ENCODE results near the gene MAGI2.

MAGI2 gene

GRCh38 chr7:77995717-77996116 lies 1457.8 kb downstream of the MAGI2 start:
- no peak for DNase-seq (ENCODE audit: low spot score)

GRCh38 chr7:77993838-77994237 lies 1459.6 kb downstream of the MAGI2 start:
- no peak for DNase-seq (ENCODE audit: low spot score)

DNA sequence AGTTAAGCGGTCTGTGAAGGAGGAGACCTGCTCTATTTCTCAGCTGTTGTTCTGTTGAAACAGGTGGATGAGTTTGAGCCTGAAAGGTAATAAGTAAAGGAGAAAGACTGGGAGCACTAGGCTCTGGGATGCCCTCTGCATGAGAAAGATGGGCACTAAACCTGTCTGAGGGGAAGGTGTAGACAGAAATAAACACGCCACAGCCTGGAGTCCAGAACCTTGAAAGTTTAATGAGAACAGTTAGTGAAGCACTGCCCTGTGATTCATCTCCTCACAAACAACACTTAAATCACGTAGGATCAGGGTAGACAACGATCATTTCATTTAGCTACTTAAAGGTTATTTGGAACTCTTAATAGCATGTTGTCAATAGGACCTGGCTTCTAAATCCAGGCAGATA lies 1461.8 kb downstream of the MAGI2 start:
- DNase-seq (ENCODE audit: low spot score): no peak

- no peak for DNase-seq (ENCODE audit: low spot score)
Measured at GRCh38 chr7:77989981-77990566, 1463.4 kb downstream of the MAGI2 start.

DNA sequence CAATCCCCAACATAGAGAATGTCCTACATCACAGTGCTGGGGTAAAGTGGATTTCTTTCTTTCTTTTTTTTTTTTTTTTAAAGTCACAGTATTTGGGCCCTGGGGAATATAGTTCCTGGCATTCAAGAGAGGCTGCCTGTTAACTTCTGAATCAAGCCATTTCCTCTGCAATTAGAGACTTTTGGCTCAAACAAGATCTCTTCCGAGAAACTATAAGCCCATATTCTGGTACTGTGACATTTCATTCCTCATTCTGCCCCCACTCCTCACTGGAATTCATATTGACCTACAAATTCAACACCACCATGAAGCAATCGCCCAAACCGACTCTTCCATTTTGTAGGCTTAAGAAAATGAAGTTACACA lies 1467.5 kb downstream of the MAGI2 start:
- DNase-seq (ENCODE audit: low spot score): no peak

DNA sequence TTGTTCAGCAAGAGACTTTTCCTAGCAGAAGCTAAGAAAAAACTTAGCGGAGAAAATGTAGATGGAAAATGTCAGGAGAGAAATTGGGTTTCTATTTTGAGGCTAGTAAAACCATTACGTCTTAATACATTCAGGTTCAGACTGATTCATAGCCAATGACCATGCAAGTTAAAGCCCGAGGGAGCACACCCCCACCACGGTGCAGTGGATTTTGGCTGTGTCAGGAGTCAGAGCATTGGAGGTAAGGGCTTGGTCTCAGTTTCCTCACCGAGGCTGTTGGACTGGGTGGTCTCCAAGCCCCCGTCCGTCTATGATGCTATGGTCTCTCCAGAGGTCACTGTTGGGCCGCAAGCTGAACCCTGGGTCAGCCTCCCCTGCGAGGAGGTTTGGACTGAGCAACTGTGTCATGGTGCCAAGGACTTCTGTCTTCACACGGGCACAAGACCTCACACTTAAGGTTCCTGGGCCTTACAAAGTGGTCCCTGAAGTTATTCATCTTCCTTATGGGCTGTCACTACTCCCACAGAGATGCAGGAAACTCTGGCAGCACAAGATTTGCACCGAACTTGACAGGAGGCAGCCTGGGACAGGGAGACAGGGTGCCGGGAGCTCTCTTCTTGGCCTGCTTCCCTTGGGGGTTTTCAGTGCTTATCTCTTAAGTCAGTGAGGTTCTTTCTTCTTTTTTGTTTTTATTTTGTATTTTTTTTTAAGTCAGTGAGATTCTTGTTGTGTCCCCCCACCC lies 1468.1 kb downstream of the MAGI2 start:
- no peak for DNase-seq (ENCODE audit: low spot score)

- no peak for DNase-seq (ENCODE audit: low spot score)
Measured at GRCh38 chr7:77983973-77984372, 1469.5 kb downstream of the MAGI2 start.

DNA sequence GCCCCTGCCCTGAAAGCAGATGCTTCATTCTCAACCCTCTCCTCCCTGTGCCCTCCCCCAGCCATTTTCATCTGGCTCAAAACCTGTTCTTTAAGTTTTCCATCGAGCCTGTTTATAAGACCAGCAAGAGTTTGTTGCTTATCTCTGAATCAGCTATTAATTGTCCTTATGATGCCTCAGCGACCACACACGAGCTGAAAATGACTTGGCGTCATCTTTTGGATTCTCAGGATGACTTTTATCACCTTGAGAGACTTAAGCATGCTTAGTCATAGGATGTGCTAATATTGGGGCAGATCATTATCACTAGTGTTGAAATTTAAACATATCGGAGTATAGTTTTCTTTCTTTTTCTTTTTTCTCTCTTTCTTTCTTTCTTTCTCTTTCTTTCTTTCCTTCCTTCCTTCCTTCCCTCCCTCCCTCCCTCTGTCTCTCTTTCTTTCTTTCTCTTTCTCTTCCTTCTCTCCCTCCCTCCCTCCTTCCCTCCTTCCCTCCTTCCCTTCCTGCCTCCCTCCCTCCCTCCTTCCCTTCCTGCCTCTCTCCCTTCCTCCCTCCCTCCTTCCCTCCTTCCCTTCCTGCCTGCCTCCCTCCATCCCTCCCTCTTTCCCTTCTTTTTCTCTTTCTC lies 1470.4 kb downstream of the MAGI2 start:
- no peak for DNase-seq (ENCODE audit: low spot score)

DNA sequence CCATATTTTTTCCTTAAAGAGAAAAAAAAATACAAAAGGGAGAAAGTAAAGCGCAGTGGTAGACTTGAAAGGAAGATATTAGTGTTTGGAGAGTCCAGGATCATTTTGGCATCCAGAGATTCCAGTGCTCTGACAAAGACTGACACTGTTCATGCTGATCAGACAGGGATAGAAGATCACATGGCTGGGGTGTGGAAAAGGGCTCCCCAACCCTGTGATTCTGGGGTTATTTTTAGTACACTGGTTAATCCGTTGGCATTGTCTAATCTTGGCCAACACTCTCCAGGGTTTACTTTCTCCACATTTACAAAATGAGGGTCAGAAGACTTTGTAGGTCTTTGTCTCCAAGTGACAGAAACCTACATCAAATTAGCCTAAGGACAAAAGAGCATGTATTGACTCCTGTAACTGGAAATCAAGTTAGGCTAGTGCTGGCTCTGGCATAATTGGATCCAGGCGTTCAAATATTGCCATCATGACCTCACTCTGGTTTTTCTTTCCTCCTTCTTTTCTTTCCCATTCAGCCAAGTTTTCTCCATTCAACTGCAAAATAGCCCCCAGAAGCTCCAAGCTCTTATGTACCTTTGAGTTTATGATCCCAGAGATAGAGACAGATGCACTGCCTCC lies 1473.3 kb downstream of the MAGI2 start:
- no peak for DNase-seq (ENCODE audit: low spot score)

DNA sequence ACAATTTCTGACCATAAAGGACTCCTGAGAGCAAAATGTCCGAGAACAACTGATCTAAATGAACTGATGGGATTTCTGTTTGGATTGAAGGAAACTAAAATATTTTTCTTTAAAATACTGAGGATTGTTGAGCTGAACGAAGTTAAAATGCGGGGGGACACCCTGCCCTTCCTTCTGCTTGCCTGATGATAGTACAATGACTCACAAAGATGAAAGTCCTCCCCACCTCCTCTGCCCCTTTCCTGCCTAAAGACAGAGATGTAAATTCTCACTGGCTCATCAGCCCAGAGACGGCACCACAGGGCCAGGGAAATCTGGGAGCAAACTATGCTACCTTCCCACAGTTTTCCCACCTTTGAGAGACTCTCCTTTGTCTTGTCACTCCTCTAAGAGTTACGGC lies 1474.2 kb downstream of the MAGI2 start:
- DNase-seq (ENCODE audit: low spot score): no peak

DNA sequence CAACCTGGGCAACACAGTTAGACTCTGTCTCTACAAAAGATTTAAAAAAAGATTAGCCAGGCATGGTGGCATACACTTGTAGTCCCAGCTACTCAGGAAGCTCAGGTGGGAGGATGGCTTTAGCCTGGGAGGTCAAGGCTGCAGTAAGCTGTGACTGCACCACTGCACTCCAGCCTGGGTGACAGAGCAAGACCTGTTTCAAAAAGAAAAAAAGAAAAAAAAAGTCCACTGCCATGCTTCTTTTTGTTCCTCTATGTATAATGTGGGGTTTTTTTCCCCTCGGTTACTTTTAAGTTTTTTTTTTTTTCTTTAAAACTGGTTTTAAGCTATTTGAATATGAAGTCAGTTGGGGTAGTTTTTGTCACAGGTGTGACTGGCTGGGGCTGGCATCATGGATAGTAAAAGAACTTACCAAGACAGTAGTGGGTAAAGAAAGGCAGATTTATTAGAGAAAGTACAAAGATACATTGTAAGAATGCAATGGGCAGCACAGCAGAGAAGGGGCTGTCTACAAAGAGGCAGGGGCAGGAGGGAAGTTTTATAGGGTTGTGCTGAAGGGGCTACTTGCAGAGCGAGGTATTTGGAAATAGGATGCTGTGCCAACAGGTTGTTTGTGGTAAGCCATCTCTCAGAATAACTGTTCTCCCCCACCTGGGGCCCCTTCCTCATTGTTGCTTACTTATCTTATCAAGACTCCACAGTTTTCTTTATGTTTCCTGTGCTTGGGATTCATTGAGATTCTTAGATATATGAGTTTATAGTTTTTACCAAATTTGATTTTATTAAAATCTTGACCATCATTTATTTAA lies 1477.6 kb downstream of the MAGI2 start:
- DNase-seq (ENCODE audit: low spot score): no peak

- no peak for DNase-seq (ENCODE audit: low spot score)
Measured at GRCh38 chr7:77971726-77972125, 1481.7 kb downstream of the MAGI2 start.

DNA sequence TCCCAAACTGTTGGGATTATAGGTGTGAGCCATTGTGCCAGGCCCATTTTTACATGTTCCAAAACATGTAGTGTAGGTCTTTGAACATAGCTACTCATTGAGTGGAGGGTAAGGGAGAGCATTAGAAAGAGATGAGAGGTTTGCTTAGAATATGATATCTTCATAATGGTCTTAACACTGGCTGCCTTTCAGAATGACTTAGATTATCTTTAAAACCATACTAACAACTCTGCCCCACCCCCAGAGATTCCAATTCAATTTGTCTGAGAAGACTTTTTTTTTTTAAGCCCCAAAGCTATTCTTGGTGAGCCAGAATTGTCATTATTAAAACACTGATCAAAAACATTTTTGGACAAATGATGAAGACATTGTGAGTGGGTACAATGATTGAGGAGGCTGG lies 1486.0 kb downstream of the MAGI2 start:
- no peak for DNase-seq (ENCODE audit: low spot score)

All from pons (tissue), 1 donor.